HG02981 (cell line): ENCODE data around the gene PCGF5.
"Not testable (repeated sequence)": the region's sequence is repeated elsewhere in the genome, so short reads cannot be mapped to it uniquely, and the experiment has no call there.

Experiments
- ATAC-seq: cut with Tn5 transposase; IDR thresholded peaks from one replicate; pipeline ENCODE4 v1.9.1; 2021; ENCODE audit warnings: mild to moderate bottlenecking, moderate library complexity; ENCODE audit not compliant: unreplicated experiment

The PCGF5 gene

DNA sequence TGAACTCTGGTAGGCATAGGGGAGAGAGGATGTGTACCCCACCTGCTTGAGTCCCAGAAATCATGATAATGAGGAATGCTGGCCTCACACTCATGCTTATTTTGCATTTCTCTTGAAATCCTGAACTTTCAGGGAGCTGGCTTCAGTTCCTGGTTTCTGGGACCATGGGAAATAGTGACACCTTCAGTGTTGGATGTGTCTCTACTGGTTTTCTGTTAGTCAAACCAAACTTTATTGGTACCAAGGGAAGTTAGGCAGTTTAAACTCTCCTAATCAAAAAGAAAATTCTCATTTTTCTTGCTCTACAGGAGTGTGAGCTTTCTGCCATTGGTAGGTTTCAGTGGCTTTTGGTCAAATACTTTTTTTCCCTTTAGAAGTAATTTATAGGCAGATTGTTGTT is 11.8 kb upstream of the PCGF5 start:
- ATAC-seq: no peak

GRCh38 chr10:91210014-91210413 is 10.4 kb upstream of the PCGF5 start:
- peak; percentile 5 for ATAC-seq

DNA sequence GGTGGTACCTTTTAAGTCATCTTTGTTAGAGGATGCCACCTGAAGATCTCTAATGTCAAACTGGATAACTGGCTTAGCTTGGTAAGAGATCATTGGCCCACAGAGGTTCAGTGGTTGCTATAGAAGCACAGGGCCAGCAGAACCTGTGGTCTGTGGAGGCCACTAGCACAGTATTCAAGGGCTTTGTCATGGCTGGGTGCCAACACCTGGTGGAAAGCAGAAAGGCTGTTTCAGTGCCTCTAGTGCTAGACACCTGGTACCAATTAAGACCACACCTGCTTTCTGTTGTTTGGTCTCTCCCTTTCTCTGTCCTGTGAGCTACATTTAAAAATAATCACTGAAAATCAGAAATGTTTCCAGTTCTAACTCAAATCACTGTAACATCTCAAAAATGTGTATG is 10.0 kb upstream of the PCGF5 start:
- ATAC-seq: peak; percentile 85

GRCh38 chr10:91211675-91212074 is 8.8 kb upstream of the PCGF5 start:
- ATAC-seq: no peak

DNA sequence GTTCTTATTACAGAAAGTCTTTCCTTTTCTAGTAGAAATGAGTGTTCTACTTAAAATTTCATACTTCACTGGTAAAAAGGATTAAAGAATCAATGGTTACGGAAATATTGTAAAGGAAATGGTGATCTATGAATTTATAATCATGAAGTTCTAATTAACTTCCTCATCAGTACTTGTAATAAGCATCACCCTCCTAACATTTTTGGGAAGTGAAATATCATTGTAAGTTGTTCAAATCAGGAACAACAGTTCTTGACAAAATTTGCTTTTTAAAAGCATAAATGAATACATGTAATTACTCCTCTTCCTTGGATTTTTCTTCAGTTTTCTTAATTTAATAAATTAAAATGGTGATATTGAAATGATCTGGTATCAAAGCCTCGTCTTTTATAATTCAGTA is 5.6 kb upstream of the PCGF5 start:
- no peak for ATAC-seq

- ATAC-seq: no peak
These were observed 5.1 kb upstream of the PCGF5 start for GRCh38 chr10:91215384-91215783.

GRCh38 chr10:91219371-91220193 is 881 bp upstream of the PCGF5 start:
- no peak for ATAC-seq

- ATAC-seq: peak; percentile 32
These were observed 652 bp downstream of the PCGF5 start for GRCh38 chr10:91220954-91221675.

GRCh38 chr10:91226093-91226492 is 5.6 kb downstream of the PCGF5 start:
- no peak for ATAC-seq

- no peak for ATAC-seq
These were observed 7.1 kb downstream of the PCGF5 start for GRCh38 chr10:91227576-91227975.

- ATAC-seq: no peak
These were observed 9.2 kb downstream of the PCGF5 start for GRCh38 chr10:91229683-91230082.

DNA sequence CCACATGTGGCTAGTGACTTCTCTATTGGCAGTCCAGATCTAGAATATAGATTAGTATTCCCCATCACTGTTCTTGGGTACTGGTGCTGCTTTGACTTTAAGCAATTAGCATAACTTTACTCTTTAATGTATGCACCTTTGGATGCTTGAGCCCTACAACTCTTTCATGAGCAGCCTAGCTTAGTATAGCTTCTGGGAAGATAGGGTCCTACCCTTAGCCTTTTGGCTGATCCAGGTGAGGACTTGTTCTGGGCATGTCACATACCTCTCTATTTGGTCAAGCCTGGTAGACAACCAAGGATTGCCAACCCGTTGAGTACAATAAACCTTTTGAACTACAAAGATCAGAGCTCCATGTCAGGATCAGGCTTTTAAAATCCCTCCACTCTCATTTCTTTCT is 17.7 kb downstream of the PCGF5 start:
- ATAC-seq: no peak

GRCh38 chr10:91239789-91240188 is 19.3 kb downstream of the PCGF5 start:
- no peak for ATAC-seq

GRCh38 chr10:91242940-91243339 is 22.5 kb downstream of the PCGF5 start:
- peak; percentile 41 for ATAC-seq

GRCh38 chr10:91247360-91248111 is 27.1 kb downstream of the PCGF5 start:
- no peak for ATAC-seq

GRCh38 chr10:91249700-91250099 is 29.2 kb downstream of the PCGF5 start:
- no peak for ATAC-seq

DNA sequence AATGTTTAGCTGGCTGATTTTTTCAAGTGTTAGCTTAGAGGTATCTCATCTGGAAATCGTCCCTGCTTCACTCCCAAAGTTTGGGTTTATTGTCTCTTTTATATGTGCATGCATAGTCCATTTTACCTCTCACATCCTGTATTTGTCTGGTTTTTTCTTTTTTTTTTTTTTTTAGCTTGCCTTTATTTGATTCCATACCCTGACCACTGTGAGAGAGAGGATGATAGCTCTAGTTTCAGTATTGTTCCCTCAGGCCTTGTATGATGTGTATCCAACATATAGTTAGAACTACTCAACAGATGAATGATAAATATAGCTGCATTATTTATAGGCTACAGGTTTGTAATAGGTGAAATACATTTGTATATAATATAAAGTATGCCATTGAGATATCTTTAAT is 29.9 kb downstream of the PCGF5 start:
- no peak for ATAC-seq

- no peak for ATAC-seq
These were observed 31.1 kb downstream of the PCGF5 start for GRCh38 chr10:91251430-91252056.

- no peak for ATAC-seq
These were observed 32.8 kb downstream of the PCGF5 start for GRCh38 chr10:91253300-91253699.

- no peak for ATAC-seq
These were observed 36.8 kb downstream of the PCGF5 start for GRCh38 chr10:91257310-91257709.

- ATAC-seq: not testable (repeated sequence)
These were observed 40.0 kb downstream of the PCGF5 start for GRCh38 chr10:91260417-91260816.
